Skin epidermis (tissue), 12 donors: ENCODE results near the gene GPR35.
"Not testable (repeated sequence)": the region's sequence is repeated elsewhere in the genome, so short reads cannot be mapped to it uniquely, and the experiment has no call there.

Experiments used
- H3K27ac ChIP-seq, 21 experiments: fragments of 200-600 bp; sonication (generic) in 11 of 21; one replicate each; pipeline ENCODE4 v1.5.0; 2020; ENCODE audit warnings: mild to moderate bottlenecking in 3 of 21, inconsistent platforms in 2 of 21, moderate library complexity in 2 of 21
- H3K4me3 ChIP-seq, 7 experiments: fragments of 200-600 bp; sonication (generic) in 2 of 7; one replicate each; pipeline ENCODE4 v1.5.0; 2020; ENCODE audit warnings: inconsistent platforms in 2 of 7, mild to moderate bottlenecking in 2 of 7, moderate library complexity in 1 of 7

Gene GPR35

GRCh38 chr2:240599141-240599583 is 26.1 kb upstream of the GPR35 start:
- Histone ChIP-seq H3K4me3 (no peak overlapping the region), H3K27ac (no peak overlapping the region)

- Histone ChIP-seq H3K27ac (no peak overlapping the region), H3K4me3 (no peak overlapping the region)
Measured at GRCh38 chr2:240600451-240600961, 24.8 kb upstream of the GPR35 start.

GRCh38 chr2:240601061-240601830 is 24.0 kb upstream of the GPR35 start:
- Histone ChIP-seq H3K4me3 (no peak overlapping the region), H3K27ac (no peak overlapping the region)

- H3K4me3 ChIP-seq, result no peak overlapping the region
Measured at GRCh38 chr2:240601831-240602160, 23.5 kb upstream of the GPR35 start.

GRCh38 chr2:240602266-240603050 is 22.8 kb upstream of the GPR35 start:
- H3K27ac ChIP-seq, result no peak overlapping the region
- no peak overlapping the region for H3K4me3 ChIP-seq

More at GRCh38 chr2:240601831-240602160, 23.5 kb upstream of the GPR35 start:
- no peak overlapping the region for H3K27ac ChIP-seq

GRCh38 chr2:240603081-240603835 is 22.0 kb upstream of the GPR35 start:
- no peak overlapping the region for H3K27ac ChIP-seq
- H3K4me3 ChIP-seq, result no peak overlapping the region

- Histone ChIP-seq H3K27ac (no peak overlapping the region), H3K4me3 (no peak overlapping the region)
Measured at GRCh38 chr2:240603846-240604245, 21.4 kb upstream of the GPR35 start.

- no peak overlapping the region for H3K4me3 ChIP-seq
- H3K27ac ChIP-seq, result no peak overlapping the region
Measured at GRCh38 chr2:240604291-240604938, 20.9 kb upstream of the GPR35 start.

GRCh38 chr2:240604939-240605716 is 20.2 kb upstream of the GPR35 start:
- Histone ChIP-seq H3K27ac (no peak overlapping the region), H3K4me3 (no peak overlapping the region)

GRCh38 chr2:240605867-240606743 is 19.2 kb upstream of the GPR35 start:
- no peak overlapping the region for H3K27ac ChIP-seq
- no peak overlapping the region for H3K4me3 ChIP-seq

GRCh38 chr2:240611601-240612210 is 13.6 kb upstream of the GPR35 start:
- Histone ChIP-seq H3K27ac (no peak overlapping the region), H3K4me3 (no peak overlapping the region)

GRCh38 chr2:240613781-240614180 is 11.5 kb upstream of the GPR35 start:
- no peak overlapping the region for H3K4me3 ChIP-seq
- H3K27ac ChIP-seq, result no peak overlapping the region

- Histone ChIP-seq H3K27ac (no peak overlapping the region), H3K4me3 (no peak overlapping the region)
Measured at GRCh38 chr2:240614391-240614790, 10.9 kb upstream of the GPR35 start.

- no peak overlapping the region for H3K27ac ChIP-seq
Measured at GRCh38 chr2:240615396-240615795, 9.9 kb upstream of the GPR35 start.

GRCh38 chr2:240615820-240616547 is 9.3 kb upstream of the GPR35 start:
- H3K4me3 ChIP-seq, result no peak overlapping the region

More at GRCh38 chr2:240615396-240615795, 9.9 kb upstream of the GPR35 start:
- H3K4me3 ChIP-seq, result no peak overlapping the region

GRCh38 chr2:240616860-240617666 is 8.2 kb upstream of the GPR35 start:
- not testable (repeated sequence) for H3K27ac ChIP-seq, H3K4me3 ChIP-seq

More at GRCh38 chr2:240615820-240616547, 9.3 kb upstream of the GPR35 start:
- H3K27ac ChIP-seq, result no peak overlapping the region
